ENCODE data around the gene BOK.
"Not testable (repeated sequence)": the region's sequence is repeated elsewhere in the genome, so short reads cannot be mapped to it uniquely, and the experiment has no call there.

BOK gene

GRCh38 chr2:241517297-241517696, 41.2 kb upstream of the BOK start:
- H3K4me3 ChIP-seq (ENCODE audit: low read length) = no peak overlapping the region
- no peak for DNase-seq (ENCODE audit: low read depth)
- TF ChIP-seq CTCF (conservative IDR thresholded peaks at IDR 0.05; ENCODE audit: low read depth, low read length) = no peak

- no peak for TF ChIP-seq CTCF (conservative IDR thresholded peaks at IDR 0.05; ENCODE audit: low read depth, low read length)
- H3K4me3 ChIP-seq (ENCODE audit: low read length) = no peak overlapping the region
- no peak for DNase-seq (ENCODE audit: low read depth)
Measured at GRCh38 chr2:241519669-241520068, 38.9 kb upstream of the BOK start.

GRCh38 chr2:241522477-241522876, 36.1 kb upstream of the BOK start:
- TF ChIP-seq CTCF (conservative IDR thresholded peaks at IDR 0.05; ENCODE audit: low read depth, low read length) = no peak
- no peak for DNase-seq (ENCODE audit: low read depth)
- no peak overlapping the region for H3K4me3 ChIP-seq (ENCODE audit: low read length)

DNA sequence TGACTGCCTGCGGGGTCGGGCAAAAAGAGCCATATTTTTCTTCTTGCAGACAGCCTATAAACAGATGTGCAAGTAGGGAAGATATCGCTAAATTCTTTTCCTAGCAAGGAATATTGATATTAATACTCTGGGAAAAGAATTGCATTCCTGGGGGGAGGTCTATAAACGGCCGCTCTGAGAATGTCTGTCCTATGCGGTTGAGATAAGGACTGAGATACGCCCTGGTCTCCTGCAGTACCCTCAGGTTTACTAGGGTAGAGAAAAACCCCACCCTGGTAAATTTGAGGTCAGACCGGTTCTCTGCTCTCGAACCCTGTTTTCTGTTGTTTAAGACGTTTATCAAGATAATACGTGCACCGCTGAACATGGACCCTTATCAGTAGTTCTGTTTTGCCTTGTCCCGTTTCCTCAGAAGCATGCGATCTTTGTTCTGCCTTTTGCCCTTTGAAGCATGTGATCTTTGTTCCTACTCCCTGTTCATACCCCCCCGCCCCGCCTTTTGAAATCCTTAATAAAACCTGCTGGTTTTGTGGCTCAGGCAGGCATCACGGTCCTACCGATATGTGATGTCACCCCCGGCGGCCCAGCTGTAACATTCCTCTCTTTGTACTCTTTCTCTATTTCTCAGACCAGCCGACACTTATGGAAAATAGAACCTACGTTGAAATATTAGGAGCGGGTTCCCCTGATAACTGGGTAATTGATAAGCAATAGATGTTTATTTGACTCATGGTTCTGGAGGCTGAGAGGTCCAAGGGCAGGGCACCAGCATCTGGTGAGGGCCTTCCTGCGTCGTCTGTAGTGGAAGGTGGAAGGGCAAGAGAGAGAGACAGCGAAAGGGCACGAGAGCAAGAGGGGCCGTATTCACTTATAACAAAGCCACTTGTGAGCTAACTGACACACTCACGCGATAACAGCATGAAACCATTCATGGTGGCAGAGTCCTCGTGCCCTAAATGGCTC, 32.4 kb upstream of the BOK start:
- not testable (repeated sequence) for H3K4me3 ChIP-seq (ENCODE audit: low read length); DNase-seq (ENCODE audit: low read depth)

DNA sequence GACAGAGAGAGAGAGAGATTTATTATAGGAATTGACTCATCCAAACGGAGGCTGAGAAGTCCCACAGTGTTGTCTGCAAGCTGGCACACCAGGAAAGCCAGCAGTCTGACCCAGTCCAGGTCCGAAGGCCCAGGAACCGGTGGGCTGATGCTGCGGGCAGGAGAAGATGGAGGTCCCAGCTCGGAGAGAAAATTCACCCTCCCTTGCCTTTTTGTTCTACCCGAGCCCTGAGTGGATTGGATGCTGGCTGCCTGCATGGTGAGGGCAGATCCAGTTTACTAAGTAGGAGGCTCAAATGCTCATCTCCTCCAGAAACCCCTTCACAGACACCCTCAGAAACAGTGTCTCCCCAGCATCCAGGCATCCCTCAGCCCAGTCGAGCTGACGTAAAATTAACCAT, 28.0 kb upstream of the BOK start:
- DNase-seq (ENCODE audit: low read depth) = no peak
- TF ChIP-seq CTCF (conservative IDR thresholded peaks at IDR 0.05; ENCODE audit: low read depth, low read length) = no peak

DNA sequence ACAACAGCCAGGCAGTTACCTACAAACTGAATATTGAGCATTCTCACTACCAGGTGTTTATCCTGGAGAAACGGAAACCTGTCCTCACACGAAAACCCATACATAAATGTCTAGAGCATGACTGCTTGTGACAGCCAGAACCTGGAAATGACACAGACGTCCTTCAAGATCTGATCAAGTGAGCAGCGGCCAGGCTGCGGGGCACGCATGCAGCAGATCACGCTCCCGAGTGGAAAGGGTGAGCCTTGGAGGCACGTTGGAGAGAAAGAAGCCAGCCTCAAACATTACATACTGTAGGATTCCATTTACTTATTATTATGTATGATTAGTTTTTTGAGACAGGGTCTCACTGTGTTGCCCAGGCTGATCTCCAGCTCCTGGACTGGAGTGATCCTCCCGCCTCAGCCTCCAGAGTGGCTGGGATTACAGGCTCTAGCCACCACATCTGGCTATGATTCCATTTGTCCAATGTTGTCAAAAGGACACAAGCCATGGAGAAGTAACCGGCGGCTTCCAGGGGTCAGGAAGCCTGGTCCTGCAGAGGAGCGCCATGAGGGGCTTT, 27.3 kb upstream of the BOK start:
- TF ChIP-seq CTCF (conservative IDR thresholded peaks at IDR 0.05; ENCODE audit: low read depth, low read length) = no peak
- H3K4me3 ChIP-seq (ENCODE audit: low read length) = no peak overlapping the region
- no peak for DNase-seq (ENCODE audit: low read depth)

More for the DNA sequence above, 28.0 kb upstream of the BOK start:
- H3K4me3 ChIP-seq (ENCODE audit: low read length) = no peak overlapping the region

GRCh38 chr2:241532168-241532567, 26.4 kb upstream of the BOK start:
- no peak for TF ChIP-seq CTCF (conservative IDR thresholded peaks at IDR 0.05; ENCODE audit: low read depth, low read length)
- no peak overlapping the region for H3K4me3 ChIP-seq (ENCODE audit: low read length)
- DNase-seq (ENCODE audit: low read depth) = no peak
